GM18520 (cell line): ENCODE results near the gene HMGXB3.
"Not testable (repeated sequence)": the region's sequence is repeated elsewhere in the genome, so short reads cannot be mapped to it uniquely, and the experiment has no call there.

ENCODE experiments used
- ATAC-seq: cut with Tn5 transposase; IDR thresholded peaks from one replicate; pipeline ENCODE4 v1.9.1; 2021; ENCODE audit not compliant: unreplicated experiment

The HMGXB3 gene

GRCh38 chr5:150084754-150085153 lies 84.2 kb downstream of the HMGXB3 start:
- ATAC-seq, result not testable (repeated sequence)

GRCh38 chr5:150085191-150085912 lies 84.8 kb downstream of the HMGXB3 start:
- ATAC-seq, result no peak

- no peak for ATAC-seq
Measured at GRCh38 chr5:150085950-150086715, 85.6 kb downstream of the HMGXB3 start, which contains the start of gene CSF1R. Gene CSF1R, minus strand, starts transcription at chr5:150086554. Its CDS starts 127 bp downstream, at chr5:150086427.

GRCh38 chr5:150092159-150092787 lies 91.7 kb downstream of the HMGXB3 start:
- no peak for ATAC-seq

- no peak for ATAC-seq
Measured at GRCh38 chr5:150097152-150097551, 96.6 kb downstream of the HMGXB3 start.

- ATAC-seq, result no peak
Measured at GRCh38 chr5:150101023-150101422, 100.5 kb downstream of the HMGXB3 start.
